SKM-1 (cell line): ENCODE measurements around the gene HMGN1.
A peak's percentile ranks its signal among the peaks of the same experiment; 100 is the strongest.
"Not testable (repeated sequence)": the region's sequence is repeated elsewhere in the genome, so short reads cannot be mapped to it uniquely, and the experiment has no call there.

Experiments used
- DNase-seq: peaks from one replicate; lab custom pipeline; 2025; ENCODE audit not compliant: unreplicated experiment; lab: John Stamatoyannopoulos, UW

HMGN1 gene

DNA sequence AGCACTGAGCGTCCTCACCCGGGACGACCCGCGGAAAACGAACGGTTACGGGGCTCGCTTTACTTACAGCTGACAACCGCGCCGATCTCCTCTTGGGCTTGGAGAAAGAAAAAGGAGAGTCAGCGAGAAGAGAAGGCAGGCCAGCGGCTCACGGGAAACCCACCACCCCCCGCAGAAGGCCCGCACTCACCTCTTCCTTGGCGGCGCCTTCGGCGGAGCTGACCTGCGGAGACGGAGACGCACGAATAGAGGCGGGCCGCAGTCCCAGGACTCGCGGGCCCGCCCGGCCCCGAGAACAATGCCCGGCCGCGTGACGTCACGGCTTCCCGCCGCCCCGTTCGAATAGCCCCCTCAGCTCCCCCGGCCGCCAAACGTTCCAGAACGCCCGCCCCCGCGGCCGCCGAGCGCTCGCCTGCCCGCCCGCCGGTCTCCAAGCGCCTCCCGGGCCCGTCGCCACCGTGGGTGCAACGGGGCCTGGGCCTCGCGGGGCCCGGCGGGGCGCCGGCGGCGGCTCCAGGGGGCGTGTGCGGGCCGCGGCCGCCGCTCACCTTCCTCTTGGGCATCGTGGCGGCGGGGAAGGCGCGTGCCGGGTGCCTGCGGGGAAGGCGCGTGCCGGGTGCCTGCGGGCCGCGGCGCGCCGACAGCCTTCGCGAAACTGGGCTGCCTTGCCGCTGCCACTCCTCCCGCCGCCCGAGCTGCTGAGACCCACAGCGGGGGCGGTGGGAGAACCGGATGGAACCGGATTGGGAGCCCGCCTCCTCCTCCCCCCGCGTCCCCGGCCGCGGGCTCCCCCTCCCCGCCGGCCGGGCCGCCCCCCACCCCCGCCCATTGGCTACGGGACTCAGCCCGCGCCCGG lies at the start of gene HMGN1:
TSS of gene HMGN1 (minus strand) at position 734 of the 856 bp plus-strand sequence. CDS start at position 563, 171 bp downstream.
- DNase-seq: peak; percentile 58

DNA sequence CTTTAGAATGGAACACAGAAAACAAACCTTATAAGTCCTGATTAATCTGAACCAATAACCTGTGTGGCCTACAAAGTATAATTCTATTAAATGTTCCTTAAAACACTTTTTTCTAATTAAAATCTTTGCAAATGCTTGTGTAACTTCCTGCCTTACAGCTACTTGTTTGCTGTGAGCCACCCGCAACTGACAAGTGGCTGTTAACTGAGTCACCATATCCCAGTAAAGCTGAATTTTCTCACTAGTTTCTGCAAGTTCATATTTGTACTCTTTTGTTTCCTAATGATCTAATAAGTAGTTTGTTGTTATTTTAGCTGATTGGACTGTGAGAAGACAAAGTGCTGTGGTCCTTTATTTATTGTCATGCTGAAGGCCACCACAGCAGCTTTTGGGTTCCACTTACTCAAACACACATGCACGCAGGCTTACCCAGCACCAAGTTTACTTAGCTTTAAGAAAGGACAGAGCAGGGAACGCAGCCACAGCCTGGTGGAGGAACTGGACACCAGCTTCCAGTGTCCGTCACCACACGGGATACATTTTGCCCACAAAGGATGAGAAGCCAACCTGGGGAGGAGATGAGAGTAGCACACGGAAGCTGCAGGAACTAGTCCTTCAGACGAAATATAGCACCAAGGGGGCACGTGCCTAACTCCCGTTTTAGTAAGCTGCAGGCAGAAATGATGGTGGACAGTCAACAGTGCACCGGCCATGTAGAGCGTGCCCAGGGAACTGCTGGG lies 48.9 kb upstream of the HMGN1 start:
- no peak for DNase-seq

DNA sequence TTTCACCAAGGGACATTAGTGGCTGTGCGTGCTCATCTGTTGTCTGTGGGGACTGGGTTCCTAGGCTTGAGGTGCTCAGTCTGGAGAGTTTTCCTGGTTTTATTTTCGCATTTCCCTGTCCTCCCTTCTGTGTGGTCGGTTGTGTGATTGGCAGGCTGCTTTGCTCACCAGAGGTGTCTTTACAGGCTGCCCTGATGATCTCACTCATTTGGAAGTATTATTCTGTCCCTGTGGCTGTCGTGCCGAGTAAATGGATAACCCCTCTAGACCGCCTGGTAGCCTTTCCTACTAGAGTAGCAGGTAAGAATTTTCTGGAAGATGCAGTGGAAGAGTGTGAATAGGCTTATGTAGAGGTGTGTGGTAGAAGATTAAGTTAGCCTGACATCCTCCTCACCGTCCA lies 44.1 kb upstream of the HMGN1 start:
- DNase-seq: no peak

GRCh38 chr21:39390212-39390765 lies 41.4 kb upstream of the HMGN1 start:
- no peak for DNase-seq

- DNase-seq: no peak
Measured at GRCh38 chr21:39388811-39389155, 39.9 kb upstream of the HMGN1 start.

DNA sequence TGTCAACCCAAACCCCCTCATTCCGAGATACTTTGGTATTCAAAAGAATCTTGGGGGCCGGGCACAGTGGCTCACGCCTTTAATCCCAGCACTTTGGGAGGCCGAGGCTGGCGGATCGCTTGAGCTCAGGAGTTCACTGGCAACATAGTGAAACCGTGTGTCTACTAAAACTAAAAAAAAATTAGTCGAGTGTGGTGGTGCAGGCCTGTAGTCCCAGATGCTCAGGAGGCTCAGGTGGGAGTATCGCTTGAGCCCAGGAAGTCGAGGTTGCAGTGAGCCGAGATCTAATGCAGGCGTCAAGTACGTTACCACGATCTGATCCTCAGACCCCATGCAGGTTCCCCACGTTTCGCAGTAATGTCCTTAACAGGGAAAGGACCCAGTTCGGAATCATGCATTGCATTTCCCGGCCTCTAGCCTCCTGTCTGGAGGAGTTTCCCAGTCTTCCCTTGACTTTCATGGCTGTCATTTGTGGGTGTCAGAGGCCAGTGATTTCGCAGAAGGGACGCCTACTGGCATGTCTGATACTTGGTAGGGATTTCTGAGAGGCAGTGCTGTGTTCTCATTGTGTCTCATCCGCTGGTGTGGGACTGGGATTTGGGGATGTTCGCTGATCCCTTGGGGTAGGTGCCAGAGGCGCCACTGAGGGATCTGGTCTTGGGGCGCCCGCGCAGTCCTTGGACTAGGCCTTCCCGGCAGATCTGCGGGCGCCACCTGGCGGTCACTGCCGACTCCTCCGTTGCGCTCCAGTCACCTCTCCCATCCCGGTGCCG lies 39.3 kb upstream of the HMGN1 start:
- peak; percentile 73 for DNase-seq

- peak; percentile 76 for DNase-seq
Measured at GRCh38 chr21:39387461-39388037, 38.7 kb upstream of the HMGN1 start.

GRCh38 chr21:39386899-39387298 lies 38.0 kb upstream of the HMGN1 start:
- no peak for DNase-seq

DNA sequence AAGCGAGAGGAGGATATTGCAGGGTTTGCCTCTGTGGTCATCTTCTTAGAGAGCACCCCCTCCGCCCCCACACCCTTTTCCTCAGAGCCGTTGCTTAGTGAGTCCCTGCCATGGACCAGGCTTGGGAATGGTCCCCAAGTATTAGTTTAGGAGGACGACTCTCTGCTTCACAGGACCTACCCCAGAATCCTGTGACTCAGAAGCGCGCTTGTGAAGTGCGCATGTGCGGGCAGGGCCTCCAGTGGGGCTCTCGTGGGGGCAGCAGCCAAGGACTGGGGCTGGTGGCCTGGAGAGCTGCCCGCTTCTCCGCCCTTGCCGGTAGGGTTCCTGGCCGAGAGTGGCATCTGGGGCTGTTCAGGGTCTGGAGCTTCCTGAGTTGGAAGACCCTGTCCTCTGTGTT lies 37.3 kb upstream of the HMGN1 start:
- no peak for DNase-seq

DNA sequence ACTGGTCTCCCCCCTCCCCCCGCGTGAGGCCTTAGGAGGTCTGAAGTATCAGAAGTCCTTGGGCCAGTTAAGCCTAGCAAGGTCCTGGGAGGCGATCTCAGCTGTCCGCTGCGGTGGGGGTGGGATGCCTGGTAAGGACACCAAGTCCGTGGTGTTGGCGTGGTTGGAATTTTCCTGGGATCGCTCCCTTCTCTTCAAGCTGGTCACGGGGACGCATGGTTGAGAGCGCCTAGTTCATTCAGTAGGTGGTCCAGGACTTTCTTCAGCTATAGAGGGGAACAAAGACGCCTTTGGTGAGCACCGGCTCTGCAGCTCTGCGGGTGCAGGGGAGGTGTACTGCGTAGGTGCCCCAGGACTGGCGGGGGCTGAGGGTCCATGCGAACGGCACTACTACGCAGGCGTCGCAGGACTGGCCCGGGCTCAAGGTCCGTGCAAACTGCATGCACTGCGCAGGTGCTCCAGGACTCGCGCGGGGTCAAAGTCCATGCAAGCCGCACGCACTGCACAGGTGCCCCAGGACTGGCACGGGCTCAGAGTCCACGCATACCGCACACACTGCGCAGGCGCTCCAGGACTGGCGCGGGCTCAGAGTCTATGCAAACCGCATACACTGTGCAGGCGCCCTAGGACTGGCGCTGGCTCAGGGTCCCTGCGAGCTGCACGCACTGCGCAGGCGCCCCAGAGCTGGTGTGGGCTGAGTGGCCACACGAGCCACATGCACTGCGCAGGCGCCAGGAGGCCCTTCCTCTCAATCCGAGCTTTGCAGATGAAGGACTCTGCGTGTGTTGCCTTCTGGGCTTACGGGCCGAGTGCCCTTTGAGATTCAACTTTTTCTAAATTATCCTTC lies 36.6 kb upstream of the HMGN1 start:
- DNase-seq: no peak

DNA sequence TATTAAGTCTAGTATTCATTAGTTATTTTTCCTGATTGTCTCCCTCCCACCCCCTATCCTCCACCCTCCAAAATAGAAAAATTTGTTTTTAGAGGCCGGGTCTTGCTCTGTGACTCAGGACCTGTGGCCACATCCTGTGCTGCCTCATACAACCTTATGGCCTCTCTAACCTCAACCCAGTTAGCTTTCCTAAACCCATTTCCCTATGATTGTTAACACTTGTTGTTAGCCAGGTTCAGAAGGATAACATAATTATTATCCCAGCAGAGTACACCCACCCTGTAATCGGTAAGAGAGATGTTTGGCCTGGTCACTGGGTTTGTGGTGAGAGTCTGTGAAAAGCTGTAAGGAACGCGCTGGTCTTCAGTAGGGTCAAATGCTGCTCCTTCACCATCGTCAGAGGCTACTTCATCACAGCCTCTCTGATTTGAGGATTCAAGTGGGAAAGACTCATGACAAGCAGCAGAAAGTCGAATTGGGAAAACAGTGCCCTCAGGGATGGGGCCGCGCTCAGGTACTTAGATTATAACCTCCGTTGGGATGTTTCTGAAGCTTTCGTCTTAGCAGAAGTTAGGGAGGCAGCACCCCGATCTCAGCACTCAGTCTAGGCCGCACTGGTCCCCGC lies 35.9 kb upstream of the HMGN1 start:
- no peak for DNase-seq

- not testable (repeated sequence) for DNase-seq
Measured at GRCh38 chr21:39382096-39382495, 33.2 kb upstream of the HMGN1 start.

GRCh38 chr21:39381009-39381408 lies 32.1 kb upstream of the HMGN1 start:
- no peak for DNase-seq

GRCh38 chr21:39379986-39380891 lies 31.4 kb upstream of the HMGN1 start:
- peak; percentile 72 for DNase-seq

DNA sequence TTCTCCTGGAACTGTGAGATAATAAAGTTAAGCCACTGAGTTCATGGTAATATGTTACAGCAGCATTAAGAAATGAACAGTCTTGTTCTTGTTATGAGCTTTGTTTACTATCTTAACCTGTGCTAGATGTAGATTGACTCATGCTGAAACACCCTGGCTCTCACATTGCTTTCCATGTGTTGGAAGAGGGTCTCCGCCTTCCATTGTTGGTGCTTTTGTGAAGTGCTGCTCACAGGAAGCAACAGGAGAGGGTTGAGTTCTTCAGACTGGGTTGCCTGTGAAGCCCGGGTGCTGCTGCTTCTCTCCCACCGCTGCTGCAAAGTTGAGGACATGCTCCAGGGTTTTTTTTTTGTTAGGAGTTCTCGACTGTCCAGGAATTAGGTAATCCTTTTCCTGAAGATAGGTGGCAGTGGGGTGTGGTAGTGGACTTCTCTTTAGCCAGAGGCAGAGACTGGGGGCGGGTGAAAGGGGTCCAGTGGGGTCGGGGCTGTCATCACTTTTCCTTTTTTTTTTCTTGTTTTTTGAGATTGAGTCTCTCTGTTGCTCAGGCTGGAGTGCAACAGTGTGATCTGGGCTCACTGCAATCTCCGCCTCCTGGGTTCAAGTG lies 28.7 kb upstream of the HMGN1 start:
- DNase-seq: no peak

DNA sequence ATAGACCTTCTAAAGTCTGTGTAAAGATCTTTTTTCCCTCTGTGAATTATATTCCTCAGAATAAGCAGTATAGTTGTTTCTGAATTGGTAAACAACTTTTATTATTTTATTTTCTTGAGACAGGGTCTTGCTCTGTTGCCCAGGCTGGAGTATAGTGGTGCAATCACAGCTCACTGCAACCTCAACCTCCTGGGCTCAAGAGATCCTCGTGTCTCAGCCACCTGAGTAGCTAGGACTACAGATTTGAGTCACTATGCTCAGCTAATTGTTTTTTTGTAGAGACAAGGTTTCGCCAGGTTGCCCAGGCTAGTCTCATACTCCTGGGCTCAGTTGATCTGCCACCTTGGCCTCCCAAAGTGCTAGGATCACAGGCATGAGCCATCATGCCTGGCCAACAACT lies 26.6 kb upstream of the HMGN1 start:
- no peak for DNase-seq

- no peak for DNase-seq
Measured at GRCh38 chr21:39374046-39374445, 25.2 kb upstream of the HMGN1 start.

- no peak for DNase-seq
Measured at GRCh38 chr21:39373634-39374033, 24.7 kb upstream of the HMGN1 start.
